ENCODE measurements around the gene SMAD5. TPM values are rescaled to one million over a fixed set of nuclear protein-coding genes. Genes with fewer than 3 reads are reported as not detected.

The SMAD5 gene
- total RNA-seq, 1 donor from 2014 or later = 21.9 TPM

DNA sequence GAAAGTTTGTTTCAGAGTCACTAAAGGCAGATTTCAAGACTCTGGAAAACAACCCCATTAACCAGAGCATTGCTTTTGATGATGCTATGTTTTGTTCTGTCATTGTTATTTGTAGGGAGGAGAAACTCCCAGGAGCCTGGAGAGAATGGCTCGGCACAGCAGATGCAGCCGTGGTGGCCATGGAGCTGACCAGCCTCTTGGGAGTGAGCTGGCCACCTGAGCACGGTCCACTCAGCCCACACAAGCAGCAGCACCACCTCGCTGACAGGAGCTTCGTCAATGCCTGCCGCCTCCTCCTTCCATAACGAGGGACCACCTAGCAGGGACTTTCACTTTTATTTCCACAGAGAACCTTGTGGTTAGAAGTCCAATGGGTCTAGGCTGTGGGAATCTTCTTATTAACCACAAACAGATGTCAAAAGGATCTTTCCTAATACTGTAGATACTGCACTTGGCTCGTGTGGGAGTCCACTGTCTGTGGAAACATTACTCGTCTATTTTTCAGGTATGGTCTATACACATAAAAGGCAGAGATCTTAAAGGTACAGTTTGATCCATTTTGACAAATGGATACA lies 81.4 kb downstream of the SMAD5 start:
- intact Hi-C loops (cut with micrococcal nuclease) = loop anchor here (5.0 kb wide), 1 partner anchor 267 kb away; no protein-coding TSS in a partner anchor

DNA sequence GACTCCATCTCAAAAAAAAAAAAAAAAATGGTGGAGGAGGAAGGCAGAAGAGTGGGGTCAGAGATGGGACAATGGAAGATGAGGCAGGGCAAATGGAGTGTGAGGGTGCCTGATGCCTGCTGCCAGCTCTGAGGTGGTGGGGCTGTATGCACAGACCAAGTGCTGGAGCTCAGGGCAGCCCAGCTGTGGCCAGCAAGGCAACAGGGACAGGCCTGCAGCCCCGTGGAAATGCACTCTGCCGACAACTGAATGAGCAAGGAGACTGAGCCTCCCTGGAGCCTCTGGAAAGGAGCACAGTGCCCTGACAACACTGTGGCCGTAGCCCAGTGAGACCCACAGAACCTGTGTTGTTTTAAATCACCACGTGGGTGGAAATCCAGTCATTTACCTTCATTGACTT lies 83.2 kb downstream of the SMAD5 start:
- intact Hi-C loops (cut with micrococcal nuclease) = no loop called here

- intact Hi-C loops (cut with micrococcal nuclease) = no loop called here
Observed at GRCh38 chr5:136216230-136216629, 83.6 kb downstream of the SMAD5 start.

- intact Hi-C loops (cut with micrococcal nuclease) = no loop called here
Observed at GRCh38 chr5:136221340-136221739, 88.7 kb downstream of the SMAD5 start.

- intact Hi-C loops (cut with micrococcal nuclease) = no loop called here
Observed at GRCh38 chr5:136222580-136223235, 90.1 kb downstream of the SMAD5 start.

DNA sequence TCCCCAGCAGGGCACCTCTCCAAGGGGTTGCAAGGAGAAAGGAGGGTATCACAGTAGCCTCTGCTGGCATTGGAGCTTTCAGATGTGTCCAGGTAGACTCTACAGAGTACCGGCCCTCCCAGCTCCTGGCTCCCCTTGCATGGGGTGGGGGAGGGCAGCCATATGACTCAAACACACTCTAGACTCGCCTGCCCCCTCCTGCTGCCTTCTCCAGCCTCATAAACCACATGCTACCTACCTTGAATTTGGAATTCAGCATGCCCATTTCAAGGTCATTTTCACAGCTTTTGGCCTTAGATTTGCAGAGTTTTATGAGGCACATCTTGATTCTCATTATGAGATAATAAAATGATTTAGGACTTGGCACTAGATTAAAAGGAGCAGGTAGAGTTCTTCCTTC lies 93.2 kb downstream of the SMAD5 start:
- intact Hi-C loops (cut with micrococcal nuclease) = no loop called here

- intact Hi-C loops (cut with micrococcal nuclease) = no loop called here
Observed at GRCh38 chr5:136226401-136226800, 93.8 kb downstream of the SMAD5 start.

- intact Hi-C loops (cut with micrococcal nuclease) = no loop called here
Observed at GRCh38 chr5:136228136-136228757, 95.6 kb downstream of the SMAD5 start.

GRCh38 chr5:136230176-136230575 lies 97.5 kb downstream of the SMAD5 start:
- intact Hi-C loops (cut with micrococcal nuclease) = no loop called here

- intact Hi-C loops (cut with micrococcal nuclease) = no loop called here
Observed at GRCh38 chr5:136232316-136232715, 99.7 kb downstream of the SMAD5 start.

Other genes starting within 250 kb of the SMAD5 start
- 0.59 TPM in 1 of 2 replicates, not detected in the other for gene IL9, start 237.0 kb upstream of the SMAD5 start, total RNA-seq
- gene LECT2, start 177.9 kb upstream of the SMAD5 start, total RNA-seq = not detected in 2 replicates
- 0.45 TPM in 1 of 2 replicates, not detected in the other for gene TGFBI, start 103.9 kb upstream of the SMAD5 start, total RNA-seq
- not detected in 2 replicates for gene SMIM32, start 60.3 kb downstream of the SMAD5 start, total RNA-seq
- gene TRPC7, start 232.7 kb downstream of the SMAD5 start, total RNA-seq = not detected in 2 replicates